NCI-H146 treated with DMSO at 0.1 percent for 48 hours (cell line): ENCODE measurements around the gene BTF3.
"Not testable (repeated sequence)": the region's sequence is repeated elsewhere in the genome, so short reads cannot be mapped to it uniquely, and the experiment has no call there.

Experiments
- DNase-seq: peaks from one replicate; lab custom pipeline; 2025; ENCODE audit not compliant: unreplicated experiment; lab: John Stamatoyannopoulos, UW

Gene BTF3

DNA sequence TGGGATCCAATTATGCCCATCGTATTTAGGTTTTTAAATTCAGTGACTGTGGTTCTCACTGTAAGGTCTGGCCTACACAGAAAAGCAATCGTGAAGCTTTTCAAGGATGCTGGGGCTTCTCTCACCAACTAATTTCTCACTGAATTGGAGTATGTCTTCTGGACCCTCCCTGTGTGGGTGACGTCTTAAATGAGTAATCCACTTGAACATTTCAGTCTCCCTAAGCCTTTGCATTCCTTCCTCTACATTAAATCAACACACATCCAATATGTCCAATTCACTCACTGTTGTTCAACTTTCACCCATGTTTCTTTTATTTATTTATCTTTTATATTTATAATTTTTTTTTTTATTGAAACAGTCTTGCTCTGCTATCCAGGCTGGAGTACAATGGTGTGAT is 12.5 kb upstream of the BTF3 start:
- DNase-seq, result no peak

DNA sequence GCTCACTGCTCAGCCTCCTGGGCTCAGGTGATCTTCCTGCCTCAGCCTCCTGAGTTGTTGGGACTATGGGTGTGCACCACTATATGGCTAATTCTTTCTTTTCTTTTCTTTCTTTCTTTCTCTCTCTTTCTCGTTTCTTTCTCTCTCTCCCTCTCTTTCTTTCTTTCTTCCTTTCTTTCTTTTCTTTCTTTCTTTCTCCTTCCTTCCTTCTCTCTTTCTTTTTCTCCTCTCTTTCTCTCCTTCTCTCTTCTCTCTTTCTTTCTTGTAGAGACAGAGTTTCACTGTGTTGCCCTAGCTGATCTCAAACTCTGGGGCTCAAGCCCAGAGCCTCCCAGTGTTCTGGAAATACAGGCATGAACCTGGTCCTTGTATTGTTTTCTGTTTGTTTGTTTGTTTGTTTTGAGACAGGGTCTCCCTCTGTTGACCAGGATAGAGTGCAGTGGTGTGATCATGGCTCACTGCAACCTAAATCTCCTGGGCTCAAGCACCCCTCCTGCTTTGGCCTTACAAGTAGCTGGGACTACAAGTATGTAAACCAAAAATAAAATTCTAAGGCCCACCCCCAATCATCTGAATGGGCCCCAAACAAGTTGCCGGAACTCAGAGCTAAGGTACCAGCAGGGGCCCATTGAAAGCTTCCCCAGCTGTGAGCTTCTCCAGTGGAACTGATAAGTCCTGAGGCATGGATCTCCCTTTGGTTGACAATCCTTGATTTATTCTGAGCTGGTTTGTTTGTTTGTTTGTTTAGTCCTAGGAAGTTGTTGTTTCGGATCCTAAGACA is 11.9 kb upstream of the BTF3 start:
- DNase-seq, result no peak

DNA sequence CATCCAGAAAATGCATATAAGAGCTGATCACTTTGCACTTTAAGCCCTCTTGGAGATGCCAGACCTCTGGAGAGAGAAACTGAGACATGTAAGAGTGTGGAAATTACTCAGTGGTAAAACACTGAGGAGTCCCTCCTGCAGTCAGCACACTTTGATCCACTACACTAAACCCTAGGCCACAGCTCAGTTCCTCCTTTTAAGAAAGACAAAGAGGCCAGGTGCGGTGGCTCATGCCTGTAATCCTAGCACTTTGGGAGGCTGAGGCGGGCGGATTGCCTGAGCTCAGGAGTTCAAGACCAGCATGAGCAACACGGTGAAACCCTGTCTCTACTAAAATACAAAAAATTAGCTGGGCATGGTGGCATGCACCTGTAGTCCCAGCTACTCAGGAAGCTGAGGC is 11.0 kb upstream of the BTF3 start:
- DNase-seq, result not testable (repeated sequence)

DNA sequence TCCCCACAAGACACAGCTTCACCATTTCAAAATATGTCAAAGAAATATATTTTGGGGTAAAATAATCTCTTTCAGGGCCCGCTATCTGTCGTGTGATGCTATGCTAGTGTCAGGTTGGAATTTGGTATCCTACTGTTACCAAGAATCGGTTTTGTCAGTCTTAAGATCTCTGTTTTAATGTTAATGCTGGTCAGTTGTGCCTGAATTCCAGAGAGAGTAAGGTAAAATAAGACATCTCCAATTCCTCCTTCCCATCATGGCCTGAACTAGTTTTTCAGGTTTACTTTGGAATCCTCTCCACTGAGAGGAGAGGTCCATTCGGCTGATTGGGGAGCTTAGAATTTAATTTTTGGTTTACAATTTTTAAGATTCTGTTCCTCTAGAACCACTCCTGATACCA is 10.4 kb upstream of the BTF3 start:
- no peak for DNase-seq

- DNase-seq, result no peak
Observed at GRCh38 chr5:73488806-73489205, 9.4 kb upstream of the BTF3 start.

- no peak for DNase-seq
Observed at GRCh38 chr5:73490088-73490487, 8.2 kb upstream of the BTF3 start.

DNA sequence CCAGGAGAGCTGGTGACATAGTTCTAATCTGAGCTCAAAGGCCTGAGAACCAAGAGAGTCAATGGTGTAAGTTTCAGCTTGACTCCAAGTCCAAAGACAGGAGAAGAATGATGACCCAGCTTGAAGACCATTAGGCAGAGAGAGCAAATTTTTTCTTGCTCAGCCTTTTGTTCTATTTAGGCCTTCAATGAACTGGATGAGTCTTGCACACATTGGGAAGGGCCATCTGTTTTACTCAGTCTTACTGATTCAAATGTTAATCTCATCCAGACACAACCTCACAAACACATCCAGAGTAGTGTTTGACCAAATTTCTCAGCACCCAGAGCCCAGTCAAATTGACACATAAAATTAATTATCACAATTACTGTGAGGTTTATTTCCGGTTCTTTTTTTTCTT is 7.1 kb upstream of the BTF3 start:
- no peak for DNase-seq

- no peak for DNase-seq
Observed at GRCh38 chr5:73493421-73493820, 4.8 kb upstream of the BTF3 start.

- no peak for DNase-seq
Observed at GRCh38 chr5:73494721-73495120, 3.5 kb upstream of the BTF3 start.

GRCh38 chr5:73495772-73496335 is 2.4 kb upstream of the BTF3 start:
- no peak for DNase-seq

DNA sequence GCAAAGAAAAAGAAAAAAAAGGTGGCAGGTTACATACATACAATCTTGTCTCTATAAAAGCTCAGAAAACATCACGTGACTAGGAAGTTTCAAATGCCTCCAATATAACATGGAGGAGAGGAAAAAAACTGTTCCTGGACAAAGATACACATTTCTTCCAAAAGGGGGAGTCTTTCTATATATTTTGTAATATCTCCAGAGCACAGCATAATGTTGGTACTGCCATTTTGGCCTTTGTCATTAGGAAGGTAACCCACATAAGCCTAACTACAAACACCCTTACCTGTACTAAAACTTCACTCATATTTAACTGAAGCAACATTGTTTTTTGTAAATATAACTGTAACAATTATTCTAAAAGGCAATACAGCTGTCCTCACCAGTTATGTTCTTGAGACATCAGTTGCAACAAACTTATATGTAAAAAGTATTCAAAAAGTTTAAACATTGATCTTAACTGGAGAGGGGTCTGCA is 1.2 kb upstream of the BTF3 start:
- peak; percentile 90 for DNase-seq

DNA sequence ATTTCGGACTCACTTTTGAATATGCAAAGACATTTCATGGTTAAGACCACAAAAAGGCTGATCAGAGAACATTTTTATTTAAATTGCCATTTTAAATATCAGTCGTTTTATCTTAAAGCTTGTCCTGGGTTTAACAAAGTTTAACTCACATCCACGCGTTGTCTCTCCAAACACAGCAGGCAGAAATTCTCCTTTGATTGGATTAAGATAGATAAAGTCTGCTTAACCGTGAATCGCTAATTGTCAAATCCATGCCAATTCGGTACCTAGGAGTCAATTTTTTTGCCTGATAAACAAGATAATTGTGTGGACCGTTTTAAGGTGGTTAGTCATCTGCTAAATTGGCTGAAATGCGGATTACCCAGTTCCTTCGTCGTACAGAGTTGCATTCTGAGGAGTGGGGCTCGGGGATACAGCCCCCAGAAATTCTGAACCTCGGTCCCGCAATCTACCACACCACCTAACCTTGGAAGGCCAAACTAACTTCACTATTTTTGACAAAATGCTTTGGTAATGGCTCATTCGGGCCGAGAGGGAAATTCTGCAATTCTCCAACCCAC is 665 bp upstream of the BTF3 start:
- DNase-seq, result no peak

DNA sequence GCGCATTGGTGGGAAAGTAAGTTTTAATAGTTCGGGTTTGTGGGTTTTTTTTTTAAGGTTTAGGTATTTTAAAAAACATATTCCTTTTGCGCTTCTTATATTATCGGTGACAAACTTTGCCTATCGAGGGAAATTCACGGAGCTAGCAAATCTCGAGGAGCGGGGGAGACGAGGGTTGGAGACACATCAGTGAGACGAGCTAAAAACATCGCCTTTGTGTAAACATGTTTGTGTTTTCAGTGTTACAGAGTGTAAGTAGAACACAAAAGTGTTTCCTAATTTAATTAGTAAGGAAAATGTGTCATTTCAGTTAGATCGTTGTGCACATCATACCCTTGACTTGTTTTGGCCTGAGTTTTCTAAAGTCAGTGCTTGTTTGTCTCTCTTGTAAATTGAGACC is 945 bp downstream of the BTF3 start:
- DNase-seq, result no peak

- DNase-seq, result no peak
Observed at GRCh38 chr5:73499756-73500155, 1.5 kb downstream of the BTF3 start.

- no peak for DNase-seq
Observed at GRCh38 chr5:73501406-73501805, 3.2 kb downstream of the BTF3 start.

- DNase-seq, result no peak
Observed at GRCh38 chr5:73506459-73506955, 8.3 kb downstream of the BTF3 start.

DNA sequence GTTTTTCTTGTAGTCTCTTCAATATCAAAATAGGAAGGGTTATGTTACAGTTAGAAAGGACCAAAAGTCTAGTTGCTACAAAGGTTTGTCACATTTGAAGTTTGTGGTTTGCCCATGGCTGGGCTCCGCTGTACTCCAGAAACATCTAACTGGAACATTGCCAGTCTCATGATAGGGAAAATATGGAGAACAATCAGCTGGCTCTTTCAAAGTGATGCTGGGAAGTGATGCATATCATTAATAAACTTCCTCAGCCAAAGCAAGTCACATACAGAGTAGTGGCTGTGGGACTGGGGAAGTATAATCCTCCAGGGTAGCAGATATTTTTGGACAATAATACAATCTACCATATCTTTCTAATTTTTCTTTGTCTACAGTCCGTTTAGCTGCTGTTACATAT is 8.8 kb downstream of the BTF3 start:
- DNase-seq, result no peak

DNA sequence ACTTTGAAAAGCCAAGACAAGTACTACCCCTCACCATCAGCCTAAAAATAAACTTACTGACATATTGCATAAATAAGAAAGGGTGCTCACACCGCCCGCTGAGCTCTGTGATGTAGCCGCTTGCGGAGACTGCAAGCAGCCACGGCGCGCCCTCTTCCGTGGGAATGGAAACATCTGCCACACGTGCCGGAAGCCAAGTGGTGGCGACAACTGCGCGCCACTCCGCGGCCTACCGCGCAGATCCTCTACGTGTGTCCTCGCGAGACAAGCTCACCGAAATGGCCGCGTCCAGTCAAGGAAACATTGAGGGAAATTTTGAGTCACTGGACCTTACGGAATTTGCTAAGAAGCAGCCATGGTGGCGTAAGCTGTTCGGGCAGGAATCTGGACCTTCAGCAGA is 10.3 kb downstream of the BTF3 start:
- not testable (repeated sequence) for DNase-seq

DNA sequence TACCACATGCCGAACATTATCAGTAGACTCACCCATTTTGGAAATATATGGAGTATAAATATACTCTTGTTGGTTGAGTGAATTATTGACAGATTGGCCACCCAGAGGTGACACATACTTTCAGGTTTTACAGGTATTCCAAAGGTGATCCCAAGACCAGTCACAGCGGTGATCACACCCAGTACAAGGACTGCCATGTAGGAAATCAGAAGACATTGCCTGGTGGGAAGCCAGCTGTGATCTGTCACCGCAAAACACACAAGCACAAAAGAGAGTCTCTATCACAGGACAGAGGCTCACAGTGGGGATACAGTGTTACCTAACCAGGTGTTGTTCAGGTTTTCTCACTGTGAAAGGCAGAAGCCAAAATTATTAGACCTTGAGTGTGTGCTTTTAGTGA is 15.8 kb downstream of the BTF3 start:
- peak; percentile 82 for DNase-seq

- no peak for DNase-seq
Observed at GRCh38 chr5:73514418-73514817, 16.2 kb downstream of the BTF3 start.

GRCh38 chr5:73515232-73515631 is 17.0 kb downstream of the BTF3 start:
- DNase-seq, result no peak

DNA sequence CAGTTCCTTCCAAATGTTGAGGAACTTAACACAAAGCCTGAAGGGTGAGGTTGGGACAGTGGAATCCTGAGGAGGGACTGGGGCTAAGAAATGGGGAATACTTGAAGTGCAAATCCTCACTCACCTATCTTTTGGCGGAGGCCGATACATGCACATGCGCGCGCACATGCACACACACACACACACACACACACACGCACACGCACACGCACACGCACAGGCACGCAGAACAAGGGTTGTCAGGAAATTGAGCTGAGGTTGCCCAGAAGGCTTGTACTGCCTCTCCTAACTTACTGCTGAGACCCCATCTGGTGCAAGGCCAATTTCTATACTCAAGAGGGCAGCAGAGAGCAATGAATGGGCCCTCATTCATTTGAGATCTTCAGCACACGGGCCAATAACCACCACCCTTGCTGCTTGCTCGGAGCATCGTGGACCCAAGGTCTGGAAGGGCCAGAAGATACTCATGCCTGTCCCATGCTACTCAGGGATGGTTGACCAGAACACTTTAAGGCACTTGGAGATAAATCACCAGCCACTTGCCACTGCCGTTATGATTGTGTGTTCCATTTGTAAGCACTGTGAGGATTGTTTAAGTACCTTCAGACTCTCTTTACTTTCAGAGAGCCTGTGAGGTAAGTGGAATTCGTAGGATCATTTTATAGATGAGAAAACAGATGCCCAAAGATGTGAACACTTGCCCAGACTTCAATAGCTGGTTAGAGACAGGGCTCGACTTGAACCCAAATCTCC is 21.5 kb downstream of the BTF3 start:
- peak; percentile 72 for DNase-seq
